ENCODE data around the gene MICAL2.

- no peak for TF ChIP-seq ZNF8 (CRISPR knock-in tag; IDR thresholded peaks at IDR 0.05)
- no peak for TF ChIP-seq RARB (CRISPR knock-in tag; IDR thresholded peaks at IDR 0.05)
- TF ChIP-seq, protein P1, sequence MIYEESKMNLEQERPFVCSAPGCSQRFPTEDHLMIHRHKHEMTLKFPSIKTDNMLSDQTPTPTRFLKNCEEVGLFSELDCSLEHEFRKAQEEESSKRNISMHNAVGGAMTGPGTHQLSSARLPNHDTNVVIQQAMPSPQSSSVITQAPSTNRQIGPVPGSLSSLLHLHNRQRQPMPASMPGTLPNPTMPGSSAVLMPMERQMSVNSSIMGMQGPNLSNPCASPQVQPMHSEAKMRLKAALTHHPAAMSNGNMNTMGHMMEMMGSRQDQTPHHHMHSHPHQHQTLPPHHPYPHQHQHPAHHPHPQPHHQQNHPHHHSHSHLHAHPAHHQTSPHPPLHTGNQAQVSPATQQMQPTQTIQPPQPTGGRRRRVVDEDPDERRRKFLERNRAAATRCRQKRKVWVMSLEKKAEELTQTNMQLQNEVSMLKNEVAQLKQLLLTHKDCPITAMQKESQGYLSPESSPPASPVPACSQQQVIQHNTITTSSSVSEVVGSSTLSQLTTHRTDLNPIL (CRISPR knock-in tag; IDR thresholded peaks at IDR 0.05; ENCODE audit: low read depth): no peak
- TF ChIP-seq SNAI2 (CRISPR knock-in tag; IDR thresholded peaks at IDR 0.05): no peak
- no peak for TF ChIP-seq BACH2 (CRISPR knock-in tag; IDR thresholded peaks at IDR 0.05; ENCODE audit: borderline replicate concordance)
- TF ChIP-seq, protein P2, sequence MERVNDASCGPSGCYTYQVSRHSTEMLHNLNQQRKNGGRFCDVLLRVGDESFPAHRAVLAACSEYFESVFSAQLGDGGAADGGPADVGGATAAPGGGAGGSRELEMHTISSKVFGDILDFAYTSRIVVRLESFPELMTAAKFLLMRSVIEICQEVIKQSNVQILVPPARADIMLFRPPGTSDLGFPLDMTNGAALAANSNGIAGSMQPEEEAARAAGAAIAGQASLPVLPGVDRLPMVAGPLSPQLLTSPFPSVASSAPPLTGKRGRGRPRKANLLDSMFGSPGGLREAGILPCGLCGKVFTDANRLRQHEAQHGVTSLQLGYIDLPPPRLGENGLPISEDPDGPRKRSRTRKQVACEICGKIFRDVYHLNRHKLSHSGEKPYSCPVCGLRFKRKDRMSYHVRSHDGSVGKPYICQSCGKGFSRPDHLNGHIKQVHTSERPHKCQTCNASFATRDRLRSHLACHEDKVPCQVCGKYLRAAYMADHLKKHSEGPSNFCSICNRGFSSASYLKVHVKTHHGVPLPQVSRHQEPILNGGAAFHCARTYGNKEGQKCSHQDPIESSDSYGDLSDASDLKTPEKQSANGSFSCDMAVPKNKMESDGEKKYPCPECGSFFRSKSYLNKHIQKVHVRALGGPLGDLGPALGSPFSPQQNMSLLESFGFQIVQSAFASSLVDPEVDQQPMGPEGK (CRISPR knock-in tag; IDR thresholded peaks at IDR 0.05; ENCODE audit: borderline replicate concordance): no peak
- TF ChIP-seq TOX (CRISPR knock-in tag; IDR thresholded peaks at IDR 0.05; ENCODE audit: borderline replicate concordance): no peak
- TF ChIP-seq OSR1 (CRISPR knock-in tag; IDR thresholded peaks at IDR 0.05): no peak
- no peak for TF ChIP-seq ZFP30 (CRISPR knock-in tag; IDR thresholded peaks at IDR 0.05)
Observed at GRCh38 chr11:12284316-12285050, 174.1 kb downstream of the MICAL2 start.
